HepG2 (cell line): ENCODE data around the gene MOCS1. TPM values are rescaled to one million over a fixed set of nuclear protein-coding genes. Genes with fewer than 3 reads are reported as not detected.

ENCODE experiments used
- ATRX ChIP-seq: sonication (generic); formaldehyde crosslinking; IDR thresholded peaks from 2 replicates; pipeline ENCODE4 v1.4.0; 2020; ENCODE audit warnings: missing genetic modification reagents, borderline replicate concordance
- HOXA9 ChIP-seq: sonication (generic); formaldehyde crosslinking; IDR thresholded peaks from 2 replicates; pipeline ENCODE4 v1.8.1; 2022; ENCODE audit warnings: missing genetic modification reagents, mild to moderate bottlenecking, moderate library complexity, borderline replicate concordance
- NFAT5 ChIP-seq: sonication (generic); formaldehyde crosslinking; IDR thresholded peaks from 2 replicates; pipeline ENCODE4 v1.4.0; 2020; ENCODE audit warnings: missing genetic modification reagents
- PAXIP1 ChIP-seq: sonication (generic); formaldehyde crosslinking; conservative IDR thresholded peaks from 2 replicates; pipeline ENCODE4 v1.4.0; 2020; ENCODE audit warnings: mild to moderate bottlenecking, missing genetic modification reagents, moderate library complexity
- PCBP2 ChIP-seq: fragments of 200-400 bp; formaldehyde crosslinking; optimal IDR thresholded peaks from 2 replicates; pipeline ENCODE3; 2018; ENCODE audit warnings: low read length, low read depth; ENCODE audit not compliant: poor library complexity, severe bottlenecking
- PLSCR1 ChIP-seq: sonication (generic); formaldehyde crosslinking; IDR thresholded peaks from 2 replicates; pipeline ENCODE4 v1.5.0; 2020; ENCODE audit warnings: missing genetic modification reagents, mild to moderate bottlenecking, borderline replicate concordance
- ZHX2 ChIP-seq, 2 experiments: sonication (generic) in 1 of 2; formaldehyde crosslinking in 1 of 2; IDR thresholded peaks; 2 replicates each; pipeline versions ENCODE4 v1.6.1 to v1.9.0; 2014 to 2022; ENCODE audit warnings: antibody characterized with exemption in 1 of 2, borderline replicate concordance in 1 of 2, inconsistent platforms in 1 of 2, low read depth in 1 of 2, missing genetic modification reagents in 1 of 2
- ZNF350 ChIP-seq: sonication (generic); formaldehyde crosslinking; IDR thresholded peaks from 2 replicates; pipeline ENCODE4 v1.4.0; 2020; ENCODE audit warnings: mild to moderate bottlenecking, low read depth, missing genetic modification reagents, borderline replicate concordance
- ZNF468 ChIP-seq: sonication (generic); formaldehyde crosslinking; IDR thresholded peaks from 2 replicates; pipeline ENCODE4 v1.8.0; 2022; ENCODE audit warnings: mild to moderate bottlenecking, moderate library complexity, missing genetic modification reagents
- ZNF747 ChIP-seq: sonication (generic); formaldehyde crosslinking; IDR thresholded peaks from 2 replicates; pipeline ENCODE4 v1.8.1; 2023; ENCODE audit warnings: missing genetic modification reagents, mild to moderate bottlenecking, borderline replicate concordance
- polyA plus RNA-seq, 8 experiments: library from polyadenylated mRNA; depleted of rRNA in 3 of 8; stranded (reverse) in 7 of 8; unstranded in 1 of 8; fragments of >200 nt; fragmentation: Illumina TruSeq in 4 of 8; extraction: Trizol in 4 of 8; gene quantifications; 2 replicates each; pipeline versions ENCODE4 v1.2.1 to v1.2.3, GENCODE V29; 2011 to 2016; ENCODE audit warnings: low read depth in 4 of 8, missing spikeins in 1 of 8, mixed read lengths in 1 of 8; ENCODE audit not compliant: insufficient read depth in 1 of 8
- total RNA-seq, 5 experiments: library from RNA; depleted of rRNA; stranded (reverse); fragments of >200 nt; fragmentation: Illumina TruSeq; extraction: Trizol; gene quantifications; 2 replicates each; pipeline ENCODE4 v1.2.3, GENCODE V29; 2016; ENCODE audit warnings: low read depth in 1 of 5

MOCS1 gene
- total and polyA plus RNA-seq, 2 of the 13 experiments (the other 11 are each of a cell fraction or from before 2014, with no cell fraction given): 5.3 to 11.7 TPM

GRCh38 chr6:39887692-39888450, 46.4 kb downstream of the MOCS1 start (continued):
- TF ChIP-seq NFAT5 (CRISPR knock-in tag): no peak
- TF ChIP-seq PAXIP1 (CRISPR knock-in tag): peak; percentile 73
- 0 out of 2 replicates have a peak, but pooled peaks have one; percentile 31 for TF ChIP-seq ZHX2 (IDR thresholded peaks at IDR 0.05; ENCODE audit: low read depth)
- no peak for TF ChIP-seq ZHX2 (CRISPR knock-in tag; IDR thresholded peaks at IDR 0.05; ENCODE audit: borderline replicate concordance)
- TF ChIP-seq ZNF747: no peak
- TF ChIP-seq HOXA9: peak; percentile 63; the same call in 1 of the 2 replicates
- TF ChIP-seq ATRX (CRISPR knock-in tag): no peak
- TF ChIP-seq PLSCR1 (CRISPR knock-in tag): no peak
- no peak for TF ChIP-seq ZNF468 (CRISPR knock-in tag)
- no peak for TF ChIP-seq PCBP2
- 0 out of 2 replicates have a peak, but pooled peaks have one; percentile 54 for TF ChIP-seq ZNF350
